Glomerular visceral epithelial cell (primary cell): Measurements from ENCODE around the gene CDH23.

Experiments
- DNase-seq: peaks from one replicate; pipeline ENCODE4 v3.0.0-alpha.2; 2016; ENCODE audit errors: extremely low spot score

The CDH23 gene

GRCh38 chr10:71817831-71818655 lies 421.3 kb downstream of the CDH23 start:
- DNase-seq: no peak

- DNase-seq: no peak
Measured at GRCh38 chr10:71818674-71819260, 422.0 kb downstream of the CDH23 start.

DNA sequence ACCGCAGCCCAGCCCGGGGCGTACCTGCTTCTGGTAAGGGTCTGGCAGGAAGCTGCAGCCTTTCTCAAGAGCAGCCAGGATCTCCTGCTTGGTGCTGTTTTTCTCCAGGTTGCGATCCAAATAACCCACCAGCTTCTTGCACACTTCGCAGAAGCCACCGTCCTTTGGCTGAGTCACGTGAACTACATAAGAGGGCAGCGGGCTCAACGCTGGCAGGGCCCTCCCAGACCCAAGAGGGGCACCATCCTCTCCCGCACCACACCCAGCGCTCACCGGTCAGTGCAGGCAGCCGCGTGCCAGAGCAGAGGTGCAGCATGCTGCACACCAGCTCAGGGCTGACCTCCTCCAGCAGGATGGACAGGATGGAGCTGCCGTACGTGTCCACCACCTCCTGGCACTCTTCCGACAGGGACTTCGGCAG lies 422.7 kb downstream of the CDH23 start:
- no peak for DNase-seq

- DNase-seq: no peak
Measured at GRCh38 chr10:71819985-71820384, 423.3 kb downstream of the CDH23 start.

- DNase-seq: no peak
Measured at GRCh38 chr10:71820966-71821365, 424.2 kb downstream of the CDH23 start.

DNA sequence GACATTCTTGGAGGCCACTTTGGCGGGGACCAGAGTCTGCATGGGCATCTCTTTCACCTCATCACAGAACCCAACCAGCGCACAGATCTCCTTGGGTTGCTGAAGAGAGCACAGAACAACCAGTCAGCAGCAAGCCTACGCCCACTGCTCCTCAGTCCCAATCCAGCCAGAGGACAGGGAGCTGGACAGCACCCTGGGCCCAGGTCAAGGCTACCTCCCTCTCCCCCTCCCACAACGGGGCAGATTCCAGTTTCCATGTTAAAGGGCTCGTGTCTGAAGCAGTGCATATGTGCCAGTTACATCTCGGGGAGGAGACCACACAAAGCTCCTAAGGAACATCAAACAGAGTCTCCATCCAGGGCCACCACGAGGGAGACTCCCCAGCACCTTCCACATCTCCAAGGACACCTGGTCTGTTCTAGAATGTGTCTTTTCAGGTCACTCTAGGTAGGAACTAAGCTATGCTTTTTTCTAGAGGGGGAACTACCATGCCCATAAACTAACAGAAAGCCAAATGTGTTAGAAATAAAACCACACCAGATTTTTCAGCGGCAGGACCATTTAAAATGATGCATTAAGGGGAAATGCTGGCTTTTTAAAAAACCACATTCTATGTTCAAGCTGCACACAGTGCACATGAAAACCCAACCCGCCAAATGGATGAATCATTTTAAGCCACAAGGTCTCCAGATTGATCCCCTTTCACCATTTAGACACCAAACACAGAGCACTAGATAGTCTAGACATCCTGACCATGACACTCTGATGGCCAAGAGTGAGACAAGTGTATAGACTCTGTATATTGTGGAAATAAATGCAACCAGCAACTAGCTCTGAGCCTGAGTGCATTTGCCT lies 425.4 kb downstream of the CDH23 start:
- peak; percentile 59 for DNase-seq

GRCh38 chr10:71823356-71823755 lies 426.6 kb downstream of the CDH23 start:
- DNase-seq: no peak

DNA sequence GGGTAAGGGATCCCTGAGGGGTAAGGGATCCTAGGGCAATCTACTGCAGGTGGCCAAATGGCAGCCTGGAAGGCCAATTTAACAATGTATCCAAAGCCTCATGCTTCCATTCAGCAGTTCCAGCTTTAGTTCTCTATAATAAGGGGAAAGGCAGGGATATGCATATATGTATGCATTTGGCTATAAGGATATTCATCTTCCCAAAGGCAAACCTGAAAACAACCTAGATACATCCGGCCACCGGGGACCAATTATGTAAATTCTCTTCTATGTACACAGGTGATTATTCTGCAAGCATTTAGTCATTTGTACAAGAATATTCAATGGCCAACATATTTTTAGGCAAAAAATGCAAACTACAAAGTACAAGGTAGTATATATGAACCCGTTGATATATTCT lies 427.6 kb downstream of the CDH23 start:
- DNase-seq: no peak

- DNase-seq: no peak
Measured at GRCh38 chr10:71825217-71825616, 428.5 kb downstream of the CDH23 start.

GRCh38 chr10:71827852-71828251 lies 431.1 kb downstream of the CDH23 start:
- DNase-seq: no peak

DNA sequence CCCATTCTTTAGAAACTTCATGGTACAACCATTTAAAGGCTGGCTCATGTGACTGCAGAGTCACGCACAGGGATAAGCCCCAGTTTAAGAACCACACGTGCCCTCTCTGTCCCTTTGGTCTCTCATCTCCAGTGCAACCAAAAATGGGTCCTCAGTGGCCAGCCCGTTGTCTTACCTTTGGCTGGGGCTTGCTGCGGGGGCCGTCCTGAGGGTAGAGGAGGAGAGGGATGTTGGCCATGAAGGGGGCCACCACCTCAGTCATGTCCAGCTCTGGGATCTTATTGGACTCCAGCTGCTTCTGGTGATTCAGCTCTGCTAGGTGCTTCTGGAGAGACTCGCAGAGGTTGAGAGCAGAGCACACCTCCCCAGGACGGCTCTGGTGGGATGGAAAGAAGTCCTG lies 432.0 kb downstream of the CDH23 start:
- no peak for DNase-seq

DNA sequence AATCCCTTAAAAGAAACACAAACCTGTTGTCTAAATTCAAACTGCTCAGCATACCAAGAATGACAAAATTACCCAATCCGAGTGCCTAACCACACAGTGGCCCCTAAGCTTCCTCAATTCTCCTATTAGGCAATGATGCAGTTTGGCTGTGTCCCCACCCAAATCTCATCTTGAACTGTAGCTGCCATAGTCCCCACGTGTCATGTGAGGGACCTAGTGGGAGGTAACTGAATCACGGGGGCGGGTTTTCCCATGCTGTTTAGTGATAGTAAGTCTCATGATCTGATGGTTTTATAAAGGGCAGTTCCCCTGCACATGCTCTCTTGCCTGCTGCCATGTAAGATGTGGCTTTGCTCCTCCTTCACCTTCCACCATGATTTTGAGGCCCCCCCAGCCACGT lies 432.5 kb downstream of the CDH23 start:
- DNase-seq: no peak

- no peak for DNase-seq
Measured at GRCh38 chr10:71829896-71830295, 433.2 kb downstream of the CDH23 start.

GRCh38 chr10:71830726-71831125 lies 434.0 kb downstream of the CDH23 start:
- no peak for DNase-seq

DNA sequence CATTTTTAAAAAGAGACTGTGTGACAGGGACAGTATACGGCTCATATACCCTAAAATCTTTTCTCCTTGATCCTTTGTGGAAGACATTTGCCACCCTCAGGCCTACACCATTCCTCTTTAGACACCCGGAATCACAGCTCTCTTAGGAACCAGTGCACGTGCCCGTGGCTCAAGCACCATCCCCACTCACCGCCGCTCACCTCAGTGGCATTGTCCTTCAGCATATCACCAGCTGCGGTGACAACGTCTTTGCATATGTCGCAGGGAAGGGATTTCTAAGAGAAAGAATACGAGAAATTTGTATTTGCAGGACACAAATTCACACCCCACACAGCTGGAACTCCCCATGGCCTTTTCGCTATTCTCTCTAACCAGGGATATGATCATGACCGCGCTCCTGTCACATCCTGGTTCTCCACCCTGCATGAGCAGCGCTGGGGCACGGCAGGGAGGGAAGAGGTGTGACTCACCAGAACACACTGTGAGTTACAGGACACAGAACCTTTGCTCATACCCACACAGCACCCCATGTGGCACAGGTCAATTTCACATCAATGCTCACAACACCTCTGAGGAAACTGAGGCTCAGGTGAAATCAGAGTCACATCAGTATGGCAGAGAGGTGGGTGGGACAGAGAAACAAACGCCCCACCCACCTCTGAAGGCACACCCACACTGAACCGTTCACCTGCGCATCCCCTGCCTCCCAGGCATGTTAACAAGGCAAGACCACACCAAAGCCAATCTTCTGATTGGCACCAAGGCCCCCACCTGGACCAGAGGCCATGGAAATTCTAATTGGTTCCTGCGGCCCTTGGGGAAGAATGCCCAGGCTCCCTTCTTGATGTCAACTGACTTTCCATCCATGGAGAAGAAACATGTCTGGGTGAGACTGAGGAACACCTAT lies 435.2 kb downstream of the CDH23 start:
- DNase-seq: peak; percentile 77

DNA sequence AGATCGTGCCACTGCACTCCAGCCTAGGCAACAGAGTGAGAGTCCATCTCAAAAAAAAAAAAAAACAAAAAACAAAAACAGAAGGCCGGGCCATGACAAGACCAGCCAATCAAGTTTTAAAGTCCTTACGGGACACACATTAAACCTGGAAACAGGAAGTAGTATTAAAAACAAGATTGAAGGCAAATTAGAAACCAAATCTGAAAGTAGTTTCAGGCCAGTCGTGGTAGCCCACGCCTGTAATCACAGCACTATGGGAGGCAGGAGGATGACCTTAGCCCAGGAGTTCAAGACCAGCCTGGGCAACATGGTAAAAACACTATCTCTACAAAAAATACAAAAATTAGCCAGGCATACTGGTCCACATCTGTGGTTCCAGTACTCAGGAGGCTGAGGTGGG lies 436.2 kb downstream of the CDH23 start:
- no peak for DNase-seq

DNA sequence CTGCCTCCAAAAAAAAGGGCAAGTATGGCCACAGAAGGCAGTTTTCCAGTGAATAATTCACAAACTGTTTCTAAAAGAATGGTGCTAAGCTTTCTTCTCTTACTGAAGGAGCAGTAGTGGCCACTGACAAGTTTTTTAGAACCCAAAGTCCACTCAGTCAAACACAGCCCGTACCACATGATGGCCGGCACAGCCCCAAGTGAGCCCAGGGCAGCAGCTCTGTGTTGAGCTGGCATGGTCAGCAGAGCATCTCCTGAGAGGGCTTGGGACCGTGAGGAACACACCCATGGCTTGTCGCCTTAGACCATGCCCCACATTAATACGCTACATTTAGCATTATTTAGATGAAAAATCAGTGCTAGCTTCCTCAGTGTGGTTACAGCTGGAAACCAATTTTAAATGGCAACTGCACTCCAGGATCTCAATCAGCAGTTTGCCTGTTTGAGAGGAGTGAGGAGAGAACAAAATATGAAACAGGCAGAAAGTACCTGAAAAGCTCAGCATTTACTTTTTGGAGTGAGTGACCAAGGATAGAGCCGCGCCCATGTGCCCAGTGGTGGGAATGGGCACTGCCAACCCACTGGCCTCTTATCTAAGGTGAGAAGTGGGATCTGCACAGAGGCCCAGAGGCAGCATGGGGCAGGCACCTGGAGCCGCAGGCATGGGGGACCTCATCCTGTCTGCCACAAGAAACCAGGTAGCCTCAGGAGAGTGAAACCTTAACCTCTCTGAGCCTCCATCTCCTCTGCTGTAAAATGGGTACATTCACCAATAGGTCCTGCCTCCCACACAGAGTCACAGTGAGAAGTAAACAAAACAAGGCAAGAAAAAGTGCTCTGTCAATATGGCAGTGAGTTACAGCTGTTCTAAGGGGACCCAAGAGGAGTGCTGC lies 437.0 kb downstream of the CDH23 start:
- DNase-seq: no peak

DNA sequence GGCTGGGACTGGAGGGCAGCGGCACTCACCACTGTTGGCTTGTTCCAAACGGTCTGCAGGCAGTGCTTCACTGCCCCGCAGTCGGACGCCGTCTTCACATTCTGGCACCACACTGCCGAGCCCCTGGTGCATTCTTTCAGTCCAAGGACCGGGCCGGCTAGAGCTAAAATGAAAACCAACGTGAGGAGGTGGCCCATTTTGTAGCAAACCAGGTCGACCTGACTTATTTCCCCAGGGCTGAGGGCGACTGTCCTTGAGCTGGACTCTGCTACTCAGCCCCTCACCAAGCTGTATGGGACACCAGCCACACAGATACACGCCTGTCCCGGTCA lies 437.6 kb downstream of the CDH23 start:
- DNase-seq: no peak

DNA sequence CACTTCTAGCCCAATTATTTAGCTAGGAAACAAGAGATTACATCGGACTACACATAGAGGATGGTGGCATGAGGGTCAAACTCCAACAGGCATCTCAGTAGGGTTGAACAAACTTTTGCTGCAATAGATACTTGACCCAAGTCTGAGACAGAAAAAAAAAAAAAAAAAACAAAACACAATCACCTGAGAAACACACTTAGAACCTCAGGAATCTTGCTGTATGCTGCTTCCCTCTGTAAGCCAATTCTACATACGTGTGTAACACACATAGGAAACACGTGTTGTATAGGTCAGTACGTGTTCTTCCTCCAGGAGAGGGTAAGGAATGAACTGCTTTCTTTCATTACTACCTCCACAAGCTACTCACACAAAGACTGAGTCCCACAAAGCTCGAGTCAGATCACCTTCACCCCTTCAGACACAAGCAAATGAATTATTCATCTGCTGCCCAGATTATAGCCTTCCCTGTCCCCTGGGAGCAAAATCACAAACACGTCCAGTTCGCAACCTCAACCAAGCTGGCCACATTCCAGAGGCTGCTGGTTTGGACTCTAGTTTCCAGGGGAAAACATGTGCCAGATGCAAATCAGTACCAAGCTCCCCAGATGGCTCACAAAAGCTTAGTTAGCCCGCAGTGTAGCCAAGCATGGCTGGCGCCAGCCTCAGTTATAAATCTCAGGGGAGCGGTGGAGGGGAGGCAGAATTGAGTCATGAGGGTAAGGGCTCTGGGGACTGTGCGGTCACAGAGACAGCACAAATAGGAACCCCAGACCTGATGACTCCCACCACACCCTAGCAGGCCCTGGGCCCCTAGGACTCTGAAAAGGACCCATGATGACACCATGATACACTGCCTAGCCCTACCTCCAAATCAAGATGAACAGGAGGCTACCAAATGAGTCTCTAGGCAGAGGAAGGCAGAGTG lies 439.2 kb downstream of the CDH23 start:
- peak; percentile 98 for DNase-seq

DNA sequence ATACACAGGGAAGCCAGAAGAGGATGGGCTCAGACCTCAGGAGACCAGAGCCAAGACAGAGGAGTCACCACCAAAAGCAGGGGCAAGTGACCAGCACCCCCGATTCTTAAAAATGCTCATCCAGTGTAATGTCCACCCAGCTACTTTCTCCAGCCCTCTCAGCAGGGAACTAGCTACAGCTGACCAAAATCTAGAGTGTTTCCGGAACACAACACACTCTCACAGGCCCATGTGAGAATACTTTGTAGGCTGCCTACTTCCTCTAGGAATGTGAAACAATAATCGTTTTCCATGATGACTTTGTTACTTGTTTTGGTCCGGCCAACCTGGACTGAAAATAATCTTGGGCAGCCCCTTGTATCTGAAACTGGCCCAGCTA lies 439.9 kb downstream of the CDH23 start:
- no peak for DNase-seq
